Smooth muscle cell (in vitro differentiated cells): ENCODE measurements around the gene DENR. TPM values are rescaled to one million over a fixed set of nuclear protein-coding genes. Genes with fewer than 3 reads are reported as not detected.

Experiments
- DNase-seq: peaks from one replicate; lab custom pipeline; 2025; ENCODE audit not compliant: unreplicated experiment; lab: John Stamatoyannopoulos, UW
- H2AFZ ChIP-seq: fragments of 200-600 bp; sonication (generic); 2 replicates; pipeline ENCODE4 v1.6.0; 2016; ENCODE audit warnings: antibody characterized with exemption, low read depth, mild to moderate bottlenecking
- H3F3A ChIP-seq: fragments of 200-600 bp; sonication (generic); 2 replicates; pipeline ENCODE4 v1.6.0; 2017; ENCODE audit warnings: antibody characterized with exemption, low read depth
- H3K27ac ChIP-seq: fragments of 200-600 bp; sonication (generic); 2 replicates; pipeline ENCODE4 v1.5.1; 2016; ENCODE audit warnings: low read depth, mild to moderate bottlenecking
- H3K27me3 ChIP-seq: fragments of 200-600 bp; sonication (generic); 2 replicates; pipeline ENCODE4 v1.6.1; 2016; ENCODE audit warnings: low read depth, mild to moderate bottlenecking
- H3K36me3 ChIP-seq: fragments of 200-600 bp; sonication (generic); 2 replicates; pipeline ENCODE4 v1.5.1; 2016; ENCODE audit warnings: low read depth
- H3K4me1 ChIP-seq: fragments of 200-600 bp; sonication (generic); 2 replicates; pipeline ENCODE4 v1.5.1; 2016; ENCODE audit warnings: low read depth
- H3K4me2 ChIP-seq: fragments of 200-600 bp; sonication (generic); 2 replicates; pipeline ENCODE4 v1.6.0; 2016; ENCODE audit warnings: mild to moderate bottlenecking
- H3K4me3 ChIP-seq: fragments of 200-600 bp; sonication (generic); 2 replicates; pipeline ENCODE4 v1.5.1; 2016; ENCODE audit warnings: mild to moderate bottlenecking
- H3K79me2 ChIP-seq: fragments of 200-600 bp; sonication (generic); 2 replicates; pipeline ENCODE4 v1.6.0; 2016; ENCODE audit warnings: low read depth, mild to moderate bottlenecking
- H3K9ac ChIP-seq: fragments of 200-600 bp; sonication (generic); 2 replicates; pipeline ENCODE4 v1.6.0; 2016; ENCODE audit warnings: low read depth
- H3K9me3 ChIP-seq: fragments of 200-600 bp; sonication (generic); replicated peaks from 2 replicates; pipeline ENCODE4 v1.5.1; 2016; ENCODE audit warnings: low read depth
- H4K20me1 ChIP-seq: fragments of 200-600 bp; sonication (generic); 2 replicates; pipeline ENCODE4 v1.6.0; 2016; ENCODE audit warnings: low read depth
- CTCF ChIP-seq: fragments of 200-600 bp; sonication (generic); IDR thresholded peaks from 2 replicates; pipeline ENCODE4 v1.5.1; 2017; ENCODE audit warnings: borderline replicate concordance, mild to moderate bottlenecking, antibody characterized with exemption; ENCODE audit not compliant: insufficient read depth, poor library complexity, severe bottlenecking
- WGBS: methylation state at CpG from one replicate; pipeline ENCODE4 v1.1.7; 2016; ENCODE audit warnings: low lambda C conversion rate; 5-methylcytosine and 5-hydroxymethylcytosine counted together
- polyA plus RNA-seq: library from polyadenylated mRNA; unstranded; fragments of >200 nt; fragmentation: Nextera tagmentation; extraction: Ambion mirVana; gene quantifications from 2 replicates; pipeline ENCODE4 v1.2.1, GENCODE V29; 2016
- small RNA-seq: library from RNA; depleted of rRNA; stranded (forward); fragments of <200 nt; gene quantifications from one replicate; pipeline ENCODE3, GENCODE V24; 2014
- total RNA-seq: library from RNA; depleted of rRNA; stranded (reverse); fragments of >200 nt; gene quantifications from 2 replicates; pipeline ENCODE4 v1.2.3, GENCODE V29; 2014

Gene DENR
- total and polyA plus RNA-seq, 2 experiments from 2014 or later: 36.3 to 49.7 TPM

GRCh38 chr12:122811777-122812176, 59.2 kb downstream of the DENR start:
- Histone ChIP-seq H3K9me3 (no peaks in the 10 kb centered on the region), H3K36me3 (no peaks in the 10 kb centered on the region), H3K4me1 (no peaks in the 10 kb centered on the region), H3K27me3 (no peaks in the 10 kb centered on the region), H3F3A (no peaks in the 10 kb centered on the region), H2AFZ (no peak overlapping the region), H3K27ac (no peak overlapping the region), H3K9ac (no peak overlapping the region), H3K4me3 (no peak overlapping the region), H3K4me2 (no peak overlapping the region), H4K20me1 (no peaks in the 10 kb centered on the region), H3K79me2 (no peaks in the 10 kb centered on the region)
- no peak for TF ChIP-seq CTCF
- WGBS: 78% methylated on average over 3 of the region's 3 CpGs
- DNase-seq: no peak

GRCh38 chr12:122813310-122813713, 60.7 kb downstream of the DENR start:
- 94% methylated on average over 10 of the region's 10 CpGs for WGBS
- Histone ChIP-seq H3K27ac (no peak overlapping the region), H3K27me3 (no peaks in the 10 kb centered on the region), H3K9ac (no peak overlapping the region), H3K4me1 (no peaks in the 10 kb centered on the region), H3K4me3 (no peak overlapping the region), H3K79me2 (no peaks in the 10 kb centered on the region), H3F3A (no peaks in the 10 kb centered on the region), H3K9me3 (no peaks in the 10 kb centered on the region), H4K20me1 (no peaks in the 10 kb centered on the region), H2AFZ (no peak overlapping the region), H3K4me2 (no peak overlapping the region), H3K36me3 (no peaks in the 10 kb centered on the region)
- no peak for DNase-seq
- TF ChIP-seq CTCF: no peak

- Histone ChIP-seq H3F3A (no peaks in the 10 kb centered on the region), H3K4me2 (no peak overlapping the region), H3K9me3 (no peaks in the 10 kb centered on the region), H3K9ac (no peak overlapping the region), H3K36me3 (no peaks in the 10 kb centered on the region), H3K4me1 (no peaks in the 10 kb centered on the region), H3K27ac (no peak overlapping the region), H3K4me3 (no peak overlapping the region), H3K79me2 (no peaks in the 10 kb centered on the region), H3K27me3 (no peaks in the 10 kb centered on the region), H4K20me1 (no peaks in the 10 kb centered on the region), H2AFZ (no peak overlapping the region)
- TF ChIP-seq CTCF: no peak
- DNase-seq: no peak
- 78% methylated on average over 10 of the region's 10 CpGs for whole genome bisulfite sequencing
Measured at GRCh38 chr12:122819209-122819785, 66.7 kb downstream of the DENR start.

GRCh38 chr12:122820138-122820537, 67.5 kb downstream of the DENR start:
- H3K4me2 ChIP-seq: no peak overlapping the region
- H3K79me2 ChIP-seq: no peaks in the 10 kb centered on the region
- no peaks in the 10 kb centered on the region for H3F3A ChIP-seq
- DNase-seq: no peak
- no peak overlapping the region for H2AFZ ChIP-seq
- WGBS: 85% methylated on average over 8 of the region's 8 CpGs
- no peaks in the 10 kb centered on the region for H3K36me3 ChIP-seq
- H4K20me1 ChIP-seq: no peaks in the 10 kb centered on the region
- no peaks in the 10 kb centered on the region for H3K27me3 ChIP-seq
- TF ChIP-seq CTCF: no peak
- no peaks in the 10 kb centered on the region for H3K4me1 ChIP-seq
- H3K27ac ChIP-seq: no peak overlapping the region
- no peaks in the 10 kb centered on the region for H3K9me3 ChIP-seq
- H3K9ac ChIP-seq: no peak overlapping the region
- H3K4me3 ChIP-seq: no peak overlapping the region

Small RNA genes lying within 50 kb of the gene (small RNA-seq; reads per million reads assigned to genes)
- gene AC026333.2: not detected
- not detected for gene RF00019

Other genes with a start within 250 kb of the DENR start
- 108 and 118 TPM in 2 replicates for gene RSRC2, start 225.9 kb upstream of the DENR start, total RNA-seq
- gene RSRC2, start 225.9 kb upstream of the DENR start, polyA plus RNA-seq: 60.9 and 65.9 TPM in 2 replicates
- 22.7 and 26.2 TPM in 2 replicates for gene KNTC1, start 225.6 kb upstream of the DENR start, total RNA-seq
- gene KNTC1, start 225.6 kb upstream of the DENR start, polyA plus RNA-seq: 9.1 and 13.5 TPM in 2 replicates
- 0.85 and 2.0 TPM in 2 replicates for gene HCAR2, start 49.5 kb upstream of the DENR start, total RNA-seq
- gene HCAR2, start 49.5 kb upstream of the DENR start, polyA plus RNA-seq: 0.63 and 1.8 TPM in 2 replicates
- gene HCAR3, start 36.0 kb upstream of the DENR start, total RNA-seq: not detected in 2 replicates
- gene HCAR3, start 36.0 kb upstream of the DENR start, polyA plus RNA-seq: 0.26 and 0.43 TPM in 2 replicates
- gene HCAR1, start 22.0 kb upstream of the DENR start, total RNA-seq: not detected in 2 replicates
- gene HCAR1, start 22.0 kb upstream of the DENR start, polyA plus RNA-seq: not detected in 2 replicates
- 0.94 and 2.5 TPM in 2 replicates for gene CCDC62, start 21.7 kb downstream of the DENR start, total RNA-seq
- 0.17 and 0.34 TPM in 2 replicates for gene CCDC62, start 21.7 kb downstream of the DENR start, polyA plus RNA-seq
- 7.4 and 27.8 TPM in 2 replicates for gene HIP1R, start 82.6 kb downstream of the DENR start, total RNA-seq
- 6.0 and 13.7 TPM in 2 replicates for gene HIP1R, start 82.6 kb downstream of the DENR start, polyA plus RNA-seq
- gene VPS37B, start 143.3 kb downstream of the DENR start, total RNA-seq: 14.8 and 20.4 TPM in 2 replicates
- gene VPS37B, start 143.3 kb downstream of the DENR start, polyA plus RNA-seq: 25.3 and 37.9 TPM in 2 replicates
- 4.4 and 8.2 TPM in 2 replicates for gene ABCB9, start 213.6 kb downstream of the DENR start, total RNA-seq
- 7.4 and 8.0 TPM in 2 replicates for gene ABCB9, start 213.6 kb downstream of the DENR start, polyA plus RNA-seq
- 9.7 and 14.2 TPM in 2 replicates for gene OGFOD2, start 222.4 kb downstream of the DENR start, total RNA-seq
- 15.8 and 22.3 TPM in 2 replicates for gene OGFOD2, start 222.4 kb downstream of the DENR start, polyA plus RNA-seq
- 47.9 and 89.3 TPM in 2 replicates for gene ARL6IP4, start 227.9 kb downstream of the DENR start, total RNA-seq
- gene ARL6IP4, start 227.9 kb downstream of the DENR start, polyA plus RNA-seq: 275 and 290 TPM in 2 replicates